Activated naive CD4-positive, alpha-beta T cell (primary cell): ENCODE measurements around the gene RNF212.
A peak's percentile ranks its signal among the peaks of the same experiment; 100 is the strongest.
"Not testable (repeated sequence)": the region's sequence is repeated elsewhere in the genome, so short reads cannot be mapped to it uniquely, and the experiment has no call there.

ENCODE experiments used
- DNase-seq, 4 experiments: peaks; one replicate each; lab custom pipeline; 2025; lab: John Stamatoyannopoulos, UW

RNF212 gene

DNA sequence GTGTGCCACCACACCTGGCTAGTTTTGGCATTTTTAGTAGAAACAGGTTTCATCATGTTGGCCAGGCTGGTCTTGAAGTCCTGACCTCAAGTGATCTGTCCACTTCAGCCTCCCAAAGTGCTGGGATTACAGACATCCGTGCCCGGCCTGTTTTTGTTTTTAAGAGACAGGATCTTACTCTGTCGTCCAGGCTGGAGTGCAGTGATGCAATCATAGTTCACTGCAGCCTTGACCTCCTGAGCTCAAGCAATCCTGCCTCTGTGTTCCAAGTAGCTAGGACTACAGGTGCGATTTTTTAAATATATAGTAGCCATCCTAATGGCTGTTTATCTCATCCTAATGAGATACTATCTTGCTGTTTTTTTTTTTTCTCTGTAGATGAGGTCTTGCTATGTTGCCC, 47.6 kb downstream of the RNF212 start:
- no peak for DNase-seq

DNA sequence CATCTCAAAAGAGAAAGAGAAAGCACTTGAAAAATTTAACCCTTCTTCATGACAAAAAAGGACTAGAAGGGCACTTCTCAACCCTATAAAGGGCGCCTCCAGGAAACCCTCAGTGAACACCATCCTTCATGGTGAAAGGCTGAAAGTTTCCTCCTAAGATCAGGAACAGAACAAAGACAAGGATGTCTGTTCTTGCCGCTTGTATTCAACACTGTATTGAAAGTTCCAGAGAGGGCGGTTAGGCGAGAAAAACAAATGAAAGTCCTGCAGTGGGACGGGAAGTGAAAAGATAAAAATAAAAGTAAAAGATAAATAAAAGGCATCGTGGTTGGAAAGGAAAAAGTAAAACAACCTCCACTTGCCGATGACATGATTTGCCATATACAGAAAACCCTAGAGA, 50.9 kb downstream of the RNF212 start:
- no peak for DNase-seq

GRCh38 chr4:1061760-1062159, 51.6 kb downstream of the RNF212 start:
- no peak for DNase-seq

DNA sequence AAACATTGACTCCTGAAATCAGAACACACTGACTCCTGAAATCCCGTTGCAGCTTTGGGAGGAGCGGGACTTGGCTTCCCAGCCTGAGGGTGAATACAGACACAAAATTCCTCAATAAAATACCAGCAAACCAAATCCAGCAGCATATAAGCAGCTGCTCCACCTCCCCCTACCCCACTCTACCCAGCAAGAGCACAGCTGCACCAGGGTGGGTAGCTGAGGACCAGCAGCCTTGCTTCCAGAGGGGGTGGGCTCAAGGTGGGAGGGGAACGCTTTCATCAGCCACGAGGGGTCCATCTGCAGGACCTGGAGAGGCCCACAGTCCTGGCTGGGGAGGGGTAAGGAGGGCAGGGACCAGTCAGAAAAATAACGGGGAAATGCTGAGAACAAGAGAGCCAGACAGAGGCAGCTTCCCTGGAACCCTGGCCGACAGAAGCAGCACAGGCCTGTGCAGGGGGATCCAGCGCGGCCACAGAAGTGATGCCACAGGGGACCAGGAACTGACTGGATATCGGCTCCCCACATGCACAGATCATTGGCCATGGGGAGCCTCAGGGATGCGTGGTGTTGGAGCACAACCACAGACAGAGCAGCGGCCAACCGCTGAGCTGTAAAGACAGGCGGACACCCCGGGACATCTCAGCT, 52.2 kb downstream of the RNF212 start:
- DNase-seq = no peak

- no peak for DNase-seq
Measured at GRCh38 chr4:1060621-1061020, 52.7 kb downstream of the RNF212 start.

DNA sequence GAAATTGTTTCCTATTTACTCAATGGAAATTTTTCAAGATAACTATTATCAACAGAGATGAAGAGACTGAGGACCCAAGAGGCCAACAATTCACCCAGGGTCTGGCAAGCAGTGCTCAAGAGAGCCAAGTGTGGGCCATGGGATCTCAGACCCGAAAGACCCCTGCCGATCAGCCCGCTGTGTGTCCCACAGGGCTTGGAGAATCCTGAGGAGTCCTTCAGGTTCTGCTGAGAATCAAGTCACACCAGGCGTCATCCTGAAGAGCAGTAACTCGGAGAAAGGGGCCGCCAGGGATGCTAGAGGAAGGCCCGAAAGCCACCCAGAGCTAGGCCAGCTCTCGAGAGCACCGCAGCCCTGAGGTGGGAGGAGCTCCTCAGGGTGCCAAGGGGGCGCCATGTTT, 53.2 kb downstream of the RNF212 start:
- DNase-seq = no peak

- no peak for DNase-seq
Measured at GRCh38 chr4:1058997-1059665, 54.2 kb downstream of the RNF212 start.

DNA sequence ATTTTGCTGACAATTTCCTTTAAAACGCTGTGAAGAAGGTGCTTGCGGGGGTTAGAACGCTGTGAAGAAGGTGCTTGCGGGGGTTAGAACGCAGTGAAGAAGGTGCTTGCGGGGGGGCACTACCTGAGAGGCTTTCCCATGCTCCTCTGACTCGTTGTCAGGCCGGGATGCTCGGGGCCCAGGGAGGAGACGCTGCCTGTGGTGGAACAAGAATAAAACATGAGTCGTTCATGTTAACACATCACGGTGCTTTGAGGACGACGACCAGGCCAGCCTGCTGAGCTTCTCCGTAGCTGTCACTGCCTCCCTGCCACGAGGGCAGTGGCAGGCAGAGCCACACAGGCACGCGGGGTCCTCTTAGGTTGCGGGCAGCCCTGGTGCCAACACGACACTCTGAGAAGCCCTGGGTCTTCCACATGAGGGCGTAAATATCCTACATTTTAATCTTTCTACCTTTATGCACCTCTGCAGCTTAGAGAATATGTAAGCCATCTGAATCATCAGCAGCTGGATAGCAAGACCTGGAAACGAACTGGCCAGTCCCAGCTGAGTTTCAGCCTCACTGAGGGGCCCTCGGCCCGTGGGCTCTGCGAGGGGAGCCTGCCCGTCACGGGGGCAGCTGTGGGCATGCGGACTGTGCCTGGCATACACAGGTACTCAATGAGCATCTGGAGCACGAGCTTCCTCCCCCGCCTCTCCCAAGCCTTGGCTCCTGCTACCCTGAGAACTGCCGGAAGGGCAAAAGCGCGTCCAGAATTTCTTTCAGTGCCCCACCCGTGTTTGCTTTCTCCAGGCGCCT, 55.0 kb downstream of the RNF212 start:
- DNase-seq = no peak

- DNase-seq = no peak
Measured at GRCh38 chr4:1057403-1057745, 56.0 kb downstream of the RNF212 start.

DNA sequence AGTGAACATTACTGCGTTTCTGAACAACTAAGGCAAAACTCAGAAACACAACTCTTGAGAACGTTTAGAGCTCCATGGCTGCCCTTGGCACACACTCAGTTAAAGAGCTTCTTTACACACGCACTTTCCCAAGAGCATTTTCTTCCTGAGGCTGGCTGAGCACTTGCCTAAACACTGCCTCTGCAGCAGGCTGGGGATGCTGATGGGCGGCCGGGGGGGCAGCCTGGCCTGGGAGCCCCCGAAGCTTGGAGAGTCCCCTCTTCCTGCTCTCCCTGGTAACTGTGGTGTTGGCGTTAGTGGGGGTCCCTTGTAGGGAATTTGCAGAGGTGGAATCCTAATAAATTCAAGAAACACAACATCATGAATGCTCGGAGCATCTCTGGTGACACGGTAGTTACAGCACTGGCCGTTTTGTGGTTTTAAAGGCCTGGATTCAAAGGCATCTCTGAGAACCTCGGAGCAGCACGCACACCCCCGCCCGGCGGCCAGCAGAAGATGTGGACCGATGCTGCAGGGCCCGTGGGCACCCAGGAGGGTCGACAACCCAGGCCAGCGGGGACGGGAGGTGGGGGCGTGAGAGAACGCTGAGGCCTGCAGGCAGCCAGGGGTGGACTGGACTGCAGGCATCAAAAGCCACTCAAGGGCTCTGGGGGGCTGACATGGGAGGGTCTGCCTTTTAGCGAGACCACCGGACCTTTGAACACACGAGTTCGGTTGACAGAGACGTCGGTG, 56.5 kb downstream of the RNF212 start:
- DNase-seq = no peak

- peak; percentile 23 to 85 (median 60) for DNase-seq
Measured at GRCh38 chr4:1055721-1056590, 57.4 kb downstream of the RNF212 start.

- DNase-seq = not testable (repeated sequence)
Measured at GRCh38 chr4:1055243-1055701, 58.1 kb downstream of the RNF212 start.

- not testable (repeated sequence) for DNase-seq
Measured at GRCh38 chr4:1054696-1055242, 58.6 kb downstream of the RNF212 start.

- DNase-seq = not testable (repeated sequence)
Measured at GRCh38 chr4:1053891-1054290, 59.5 kb downstream of the RNF212 start.

DNA sequence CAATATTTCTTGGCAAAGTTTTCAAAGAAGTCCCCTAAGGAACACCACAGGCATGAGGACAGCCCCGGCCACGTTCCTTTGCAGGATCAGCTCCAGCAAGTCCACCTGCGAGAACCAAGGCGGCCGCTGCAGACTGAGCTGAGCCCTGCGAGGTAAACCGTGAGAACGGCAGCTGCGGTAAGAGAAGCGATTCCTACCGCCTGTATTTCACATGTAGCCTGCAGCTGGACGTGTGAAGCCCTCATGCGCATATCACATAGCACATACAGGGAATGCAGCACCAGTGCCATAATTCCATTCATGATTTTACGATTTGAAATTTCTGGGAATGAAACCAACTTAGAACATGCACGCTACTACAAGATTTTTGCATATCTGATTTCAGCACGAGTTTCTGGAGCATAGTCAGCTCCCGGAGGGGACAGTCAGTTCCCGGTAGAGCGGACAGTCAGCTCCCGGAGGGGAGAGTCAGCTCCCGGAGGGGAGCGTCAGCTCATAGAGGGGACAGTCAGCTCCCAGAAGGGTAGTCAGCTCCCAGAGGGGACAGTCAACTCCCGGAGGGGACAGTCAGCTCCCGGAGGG, 60.2 kb downstream of the RNF212 start:
- DNase-seq = no peak

DNA sequence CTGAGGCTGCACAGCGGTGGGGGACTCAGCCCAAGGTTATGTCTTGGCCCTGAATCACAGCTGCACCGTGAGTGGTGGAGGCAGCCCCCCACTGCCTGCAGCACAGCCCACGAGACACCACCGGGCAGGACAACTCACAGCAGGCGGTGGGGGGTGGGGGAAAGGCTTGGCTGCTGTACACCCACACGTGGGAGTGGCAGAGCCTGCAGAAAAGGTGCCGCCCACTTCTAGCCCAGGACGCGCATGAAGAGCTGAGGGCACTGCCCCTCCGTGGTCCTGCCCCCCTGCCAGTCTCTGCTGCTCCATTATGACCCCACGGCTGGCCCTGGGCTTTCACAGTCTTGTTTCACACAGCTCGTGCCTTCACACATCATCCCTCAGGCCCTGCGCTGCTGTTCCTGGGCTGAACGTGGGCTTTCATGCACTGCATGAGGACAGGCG, 61.1 kb downstream of the RNF212 start:
- DNase-seq = no peak

DNA sequence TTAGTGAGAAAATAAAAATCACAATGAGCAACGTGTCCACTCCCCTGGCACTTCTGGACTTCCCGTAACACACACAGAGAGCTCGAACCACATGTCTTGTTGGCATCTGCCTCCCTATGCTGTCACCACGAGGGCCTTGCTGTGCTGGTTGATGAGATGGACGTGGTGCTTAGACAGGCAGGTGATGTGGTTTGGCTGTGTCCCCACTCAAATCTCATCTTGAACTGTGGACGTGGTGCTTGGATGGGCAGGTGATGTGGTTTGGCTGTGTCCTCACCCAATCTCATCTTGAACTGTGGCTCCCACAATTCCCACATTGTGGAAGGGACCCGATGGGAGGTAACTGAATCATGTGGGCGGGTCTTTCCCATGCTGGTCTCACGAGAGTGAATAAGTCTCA, 61.9 kb downstream of the RNF212 start:
- no peak for DNase-seq

- no peak for DNase-seq
Measured at GRCh38 chr4:1050486-1051213, 62.7 kb downstream of the RNF212 start.

DNA sequence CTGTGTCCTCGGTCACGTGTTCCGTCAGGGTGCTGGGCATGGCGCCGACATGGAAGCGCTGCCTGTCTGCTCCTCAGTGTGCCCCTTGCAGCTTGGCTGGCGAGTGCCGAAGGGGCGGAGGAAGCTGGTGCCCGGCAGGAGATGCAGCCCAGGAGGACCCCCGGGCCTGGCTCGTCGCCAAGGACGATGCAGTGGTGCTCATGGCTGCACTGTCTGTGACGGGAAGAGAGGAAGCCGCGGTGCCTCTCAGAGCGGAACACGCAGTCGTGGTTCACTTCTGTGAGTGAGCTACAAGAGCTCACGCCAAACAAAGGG, 63.8 kb downstream of the RNF212 start:
- DNase-seq = no peak
